NCI-H1436 treated with DMSO at 0.1 percent for 48 hours (cell line): ENCODE results near the gene GARS1.
"Not testable (repeated sequence)": the region's sequence is repeated elsewhere in the genome, so short reads cannot be mapped to it uniquely, and the experiment has no call there.

Source experiments
- DNase-seq: peaks from one replicate; lab custom pipeline; 2025; lab: John Stamatoyannopoulos, UW

Gene GARS1

DNA sequence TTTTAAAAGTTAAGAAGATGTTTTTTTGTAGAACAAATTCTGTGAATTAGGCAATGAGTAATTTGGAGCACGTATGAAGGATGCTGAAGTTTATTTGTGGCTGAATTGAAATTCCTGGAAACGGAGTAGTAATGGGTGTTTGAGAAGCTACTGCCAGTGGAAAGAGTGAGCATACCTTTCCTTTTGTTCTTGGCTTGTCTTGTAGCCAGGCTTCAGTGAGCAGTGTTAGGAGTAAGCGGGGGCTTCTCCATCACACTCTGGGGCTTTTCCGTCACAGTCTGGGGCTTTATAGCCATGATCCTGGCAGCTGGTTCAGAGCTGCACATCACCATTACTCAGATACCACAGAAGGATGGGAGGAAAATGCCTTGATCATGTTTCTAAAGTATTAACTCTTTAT is 32.3 kb downstream of the GARS1 start:
- no peak for DNase-seq

DNA sequence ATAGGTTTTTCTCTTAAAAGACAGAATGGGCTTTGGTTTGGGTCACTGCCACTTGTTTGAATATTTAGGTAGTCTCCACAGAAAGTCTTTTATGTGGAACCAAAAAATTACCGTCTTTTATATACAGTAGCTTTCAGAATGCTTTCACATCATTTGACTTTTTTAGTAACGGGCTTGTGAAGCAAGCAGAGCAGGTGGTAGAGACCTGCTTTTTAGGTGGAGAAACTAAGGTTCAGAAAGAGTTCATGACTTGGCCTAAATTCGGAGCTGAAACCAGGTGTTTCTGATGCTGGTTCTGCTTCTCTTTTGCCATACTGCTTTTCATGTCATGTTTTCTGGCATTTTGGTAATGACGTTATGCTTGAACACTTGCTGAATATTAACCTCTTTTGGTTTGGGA is 36.3 kb downstream of the GARS1 start:
- no peak for DNase-seq

DNA sequence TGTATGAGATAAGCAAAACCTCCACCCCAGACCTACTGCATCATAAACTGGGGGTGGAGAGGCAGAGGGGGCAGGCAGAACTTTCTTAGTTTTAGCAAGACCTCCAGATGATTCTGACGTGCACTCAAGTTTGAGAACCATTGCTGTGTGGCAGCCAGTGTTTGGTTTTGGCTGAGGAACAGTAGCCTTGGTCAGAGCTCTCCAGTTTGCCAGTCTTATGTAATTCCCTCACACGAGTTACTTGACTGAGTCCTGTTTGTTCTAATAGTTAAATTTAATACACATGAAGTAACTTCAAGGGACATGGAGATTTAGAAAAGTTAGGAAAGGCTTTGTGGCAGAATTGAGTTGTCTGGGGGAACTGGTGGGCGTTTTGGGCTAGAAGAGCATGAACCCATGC is 38.5 kb downstream of the GARS1 start:
- DNase-seq = no peak

DNA sequence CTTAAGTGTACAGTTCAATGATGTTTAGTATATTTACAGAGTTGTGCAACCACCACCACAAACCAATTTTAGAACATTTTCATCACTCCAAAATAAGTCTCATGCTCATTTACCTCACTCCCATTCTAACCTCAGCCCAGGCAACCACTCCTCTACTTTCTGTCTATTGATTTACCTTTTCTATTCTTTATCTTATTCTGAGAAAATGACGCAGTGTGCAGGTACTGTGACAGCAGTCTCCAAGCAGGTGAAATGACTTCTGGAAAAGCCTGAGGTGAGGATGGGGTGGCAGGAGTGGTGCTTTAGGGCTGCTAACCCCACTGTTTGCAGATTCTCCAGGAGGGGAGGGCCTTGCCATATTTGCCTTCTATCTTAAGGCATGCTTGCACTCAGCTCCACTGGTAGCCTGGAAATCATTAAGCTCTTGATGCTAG is 39.5 kb downstream of the GARS1 start:
- DNase-seq = no peak

DNA sequence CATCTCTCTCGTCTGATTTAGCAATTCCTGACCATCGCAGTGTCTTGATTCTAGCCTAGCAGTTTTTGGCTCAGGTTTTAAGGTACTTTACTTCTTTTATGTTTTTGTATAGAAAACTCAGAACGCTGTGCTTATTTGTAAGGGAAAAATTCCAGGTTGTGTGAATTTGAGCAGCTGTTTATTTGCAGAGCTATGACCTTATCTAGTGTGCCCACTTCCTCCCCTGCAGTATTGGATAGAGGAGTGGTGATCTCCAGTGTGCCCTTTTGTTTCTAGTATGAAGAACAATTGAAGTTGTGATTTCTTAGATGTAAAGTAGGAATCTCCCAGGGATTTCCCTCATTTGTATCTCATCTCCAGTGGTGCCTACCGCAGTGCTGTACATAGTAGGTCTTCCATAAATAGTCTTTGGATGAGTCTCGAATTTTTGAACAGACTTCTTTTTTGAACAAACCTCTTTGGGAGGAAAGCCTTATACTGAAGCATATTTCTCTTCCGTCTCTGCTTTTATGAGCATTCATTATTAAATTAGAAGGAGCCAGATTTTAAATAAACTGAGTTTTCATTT is 40.0 kb downstream of the GARS1 start:
- DNase-seq = no peak

DNA sequence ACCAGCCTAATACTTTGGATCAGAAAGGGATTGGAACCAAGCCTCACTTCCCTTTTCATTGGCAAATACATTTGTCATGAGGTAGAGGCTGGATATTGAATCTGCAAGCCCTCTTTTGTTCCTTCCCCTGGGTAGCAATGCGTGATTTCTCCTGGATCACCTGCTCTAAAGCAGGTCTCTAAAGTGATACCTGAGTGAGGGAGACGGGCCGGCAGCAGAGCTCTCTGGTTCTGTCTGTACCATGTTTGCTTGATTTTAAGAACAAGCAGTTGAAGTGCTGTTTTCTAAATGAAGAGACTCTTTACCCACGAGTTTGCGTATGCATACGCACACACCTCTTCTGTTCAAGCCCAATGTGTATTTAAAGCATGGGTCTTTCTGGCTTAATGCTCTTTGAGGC is 41.1 kb downstream of the GARS1 start:
- DNase-seq = no peak

DNA sequence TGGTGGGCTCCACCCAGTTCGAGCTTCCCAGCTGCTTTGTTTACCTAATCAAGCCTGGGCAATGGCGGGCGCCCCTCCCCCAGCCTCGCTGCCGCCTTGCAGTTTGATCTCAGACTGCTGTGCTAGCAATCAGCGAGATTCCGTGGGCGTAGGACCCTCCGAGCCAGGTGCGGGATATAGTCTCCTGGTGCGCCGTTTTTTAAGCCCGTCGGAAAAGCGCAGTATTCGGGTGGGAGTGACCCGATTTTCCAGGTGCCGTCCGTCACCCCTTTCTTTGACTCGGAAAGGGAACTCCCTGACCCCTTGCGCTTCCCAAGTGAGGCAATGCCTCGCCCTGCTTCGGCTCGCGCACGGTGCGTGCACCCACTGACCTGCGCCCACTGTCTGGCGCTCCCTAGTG is 47.6 kb downstream of the GARS1 start:
- not testable (repeated sequence) for DNase-seq

DNA sequence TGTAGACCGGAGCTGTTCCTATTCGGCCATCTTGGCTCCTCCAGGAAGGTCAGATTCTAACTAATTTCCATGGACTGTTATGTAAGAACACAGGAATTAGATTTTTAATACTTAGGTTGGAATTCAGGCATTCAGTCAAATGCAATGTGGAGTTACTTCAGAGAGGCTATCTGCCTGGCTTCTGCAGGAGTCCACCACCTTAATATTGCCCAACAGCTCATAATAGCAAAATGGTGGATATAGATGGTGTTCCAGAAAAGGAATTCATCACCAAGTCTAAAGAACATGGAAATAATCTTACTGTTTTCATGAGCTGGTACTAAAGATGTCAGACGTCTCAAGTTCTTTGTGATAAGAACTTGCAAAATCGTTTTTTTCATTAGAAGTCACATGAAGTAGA is 48.1 kb downstream of the GARS1 start:
- DNase-seq = no peak

DNA sequence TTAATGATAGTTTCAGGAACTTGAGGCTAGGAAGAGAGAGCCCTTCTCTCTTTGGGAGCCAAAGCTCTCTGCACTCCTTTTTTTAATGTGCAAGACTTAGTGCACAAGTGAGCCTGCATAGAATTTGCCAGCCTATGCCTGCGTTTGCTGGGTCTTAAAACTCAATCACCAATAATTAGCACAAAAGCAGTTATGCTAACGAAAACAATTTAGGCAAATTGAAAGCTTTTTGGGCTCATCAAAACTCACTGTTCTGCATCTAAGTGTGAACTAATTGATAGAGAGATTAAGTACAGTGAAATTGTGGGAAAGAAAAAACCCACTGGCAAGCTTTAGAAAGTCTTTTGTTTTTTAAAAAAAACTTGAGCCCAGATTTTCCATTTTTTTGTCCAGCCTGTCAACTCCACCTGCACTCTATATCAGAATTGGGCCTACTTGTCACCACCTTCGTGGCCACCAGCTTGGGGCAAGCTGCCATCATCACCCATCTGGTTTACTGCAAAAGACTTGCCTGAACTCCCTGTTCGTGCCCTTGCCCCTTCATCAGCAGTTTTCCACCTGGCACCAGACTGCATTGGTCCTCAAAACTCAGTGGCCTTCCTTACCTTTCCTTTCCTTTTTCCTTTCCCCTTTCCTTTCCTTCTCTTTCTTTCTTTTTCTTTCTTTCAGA is 49.7 kb downstream of the GARS1 start:
- no peak for DNase-seq

DNA sequence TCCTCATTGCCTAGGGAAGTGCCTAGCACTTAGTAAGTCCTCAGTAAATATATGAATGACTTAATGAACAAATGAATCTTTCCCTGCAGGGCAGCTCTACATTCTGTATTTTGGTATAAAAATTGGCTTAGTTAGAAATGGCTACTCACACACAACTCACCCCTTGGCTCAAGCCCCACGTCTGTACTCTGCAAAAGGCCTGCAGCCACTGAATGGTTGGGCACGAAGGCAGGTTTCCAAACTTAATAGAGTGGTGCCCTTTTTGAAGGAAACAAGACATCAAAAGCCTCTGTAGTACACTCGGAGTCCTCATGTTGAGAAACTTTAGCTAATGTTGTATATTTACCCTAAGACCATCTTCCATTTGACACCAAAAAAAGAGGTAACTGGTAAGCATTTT is 51.0 kb downstream of the GARS1 start:
- DNase-seq = no peak

DNA sequence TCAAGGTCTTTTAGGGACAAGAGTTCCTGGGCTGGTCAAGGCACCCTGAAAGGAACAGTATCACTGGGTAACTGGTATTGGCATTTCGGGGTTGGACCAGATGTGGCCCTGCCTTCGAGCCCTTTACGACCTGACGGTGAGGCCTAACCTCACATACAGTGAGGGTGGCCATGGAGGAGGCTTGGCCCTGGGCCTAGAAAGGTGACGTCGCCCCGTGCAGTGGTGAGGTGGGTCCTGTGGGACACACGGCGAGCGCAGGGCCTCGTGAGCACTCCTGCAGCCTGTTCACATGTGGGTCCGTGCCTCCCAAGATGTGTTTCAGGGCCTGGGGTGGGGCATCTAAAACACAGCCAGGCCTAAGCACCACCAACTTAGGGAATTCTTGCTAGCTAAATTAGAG is 51.5 kb downstream of the GARS1 start:
- DNase-seq = no peak

DNA sequence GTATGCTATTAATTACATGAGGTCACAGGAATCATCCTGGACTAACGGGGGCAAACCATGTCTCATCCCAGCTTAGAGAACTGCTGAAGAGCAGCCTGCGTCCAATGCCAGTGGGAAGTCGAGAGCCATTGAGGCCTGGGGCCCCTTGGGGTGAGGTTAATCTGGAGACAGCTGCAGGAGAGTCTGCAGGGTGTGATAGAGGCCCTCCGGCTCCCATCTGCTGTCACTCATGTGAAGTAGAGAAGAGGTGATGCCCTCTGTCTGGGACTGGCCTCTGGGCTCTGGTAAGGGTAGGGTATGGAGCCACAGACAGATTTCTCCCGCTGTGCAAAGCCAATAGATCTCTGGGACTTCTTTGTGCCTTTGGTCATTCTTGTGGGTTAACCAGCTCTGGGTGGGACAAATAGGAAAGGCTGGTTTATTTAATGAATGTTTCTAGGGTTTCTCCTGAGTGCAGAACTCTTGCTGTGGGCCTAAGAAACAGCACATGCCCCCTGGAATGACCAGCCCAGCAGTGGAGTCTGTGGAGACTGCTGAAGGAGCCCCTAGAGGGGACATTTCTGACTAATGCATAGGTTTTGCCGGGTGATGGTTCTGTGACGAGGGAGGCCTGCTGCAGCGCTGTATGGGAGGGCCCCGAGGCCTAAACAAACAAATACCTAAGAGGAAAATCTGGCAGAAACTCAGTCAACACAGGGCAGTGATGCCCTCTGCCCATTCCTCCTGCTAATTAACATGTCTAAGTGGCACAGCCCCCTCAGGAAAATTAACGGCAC is 53.1 kb downstream of the GARS1 start:
- DNase-seq = no peak

DNA sequence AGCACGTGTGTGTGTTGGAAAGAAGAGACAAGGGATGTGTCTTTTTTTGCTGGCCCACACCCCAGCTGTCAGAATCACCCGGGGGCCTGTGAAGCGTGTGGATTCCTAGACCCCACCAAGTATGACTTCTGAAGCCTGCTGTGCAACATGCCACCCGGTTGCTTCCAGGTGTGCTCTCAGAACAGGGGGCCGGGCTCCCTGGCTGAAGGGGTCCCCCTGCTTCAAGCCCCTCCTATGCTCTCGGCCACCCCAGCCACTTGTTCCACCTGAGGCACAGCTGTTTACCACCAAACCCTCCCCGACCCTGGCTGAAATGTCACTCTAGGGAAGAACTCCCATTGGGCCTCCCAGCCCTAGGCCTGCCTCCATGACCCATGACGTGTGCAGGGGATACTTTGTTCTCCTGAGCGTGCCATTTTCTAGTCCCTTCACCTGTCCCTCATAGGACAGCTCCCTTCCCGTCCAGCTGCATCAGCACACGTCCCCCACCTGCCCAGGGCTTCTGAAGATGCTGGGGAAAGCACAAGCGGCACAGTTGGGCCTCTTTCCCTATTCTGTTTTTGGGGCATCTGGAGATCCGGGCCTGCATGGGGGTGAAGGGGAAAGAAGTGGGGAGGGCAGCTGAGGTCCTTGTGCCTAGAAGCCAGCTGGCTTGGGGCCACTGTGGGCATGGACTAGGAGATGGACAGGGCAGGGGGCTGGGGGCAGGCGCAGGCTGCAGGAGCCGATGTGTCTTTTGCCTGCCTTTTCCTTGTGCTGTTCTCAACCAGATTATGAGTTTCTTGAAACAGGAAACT is 54.3 kb downstream of the GARS1 start:
- no peak for DNase-seq

DNA sequence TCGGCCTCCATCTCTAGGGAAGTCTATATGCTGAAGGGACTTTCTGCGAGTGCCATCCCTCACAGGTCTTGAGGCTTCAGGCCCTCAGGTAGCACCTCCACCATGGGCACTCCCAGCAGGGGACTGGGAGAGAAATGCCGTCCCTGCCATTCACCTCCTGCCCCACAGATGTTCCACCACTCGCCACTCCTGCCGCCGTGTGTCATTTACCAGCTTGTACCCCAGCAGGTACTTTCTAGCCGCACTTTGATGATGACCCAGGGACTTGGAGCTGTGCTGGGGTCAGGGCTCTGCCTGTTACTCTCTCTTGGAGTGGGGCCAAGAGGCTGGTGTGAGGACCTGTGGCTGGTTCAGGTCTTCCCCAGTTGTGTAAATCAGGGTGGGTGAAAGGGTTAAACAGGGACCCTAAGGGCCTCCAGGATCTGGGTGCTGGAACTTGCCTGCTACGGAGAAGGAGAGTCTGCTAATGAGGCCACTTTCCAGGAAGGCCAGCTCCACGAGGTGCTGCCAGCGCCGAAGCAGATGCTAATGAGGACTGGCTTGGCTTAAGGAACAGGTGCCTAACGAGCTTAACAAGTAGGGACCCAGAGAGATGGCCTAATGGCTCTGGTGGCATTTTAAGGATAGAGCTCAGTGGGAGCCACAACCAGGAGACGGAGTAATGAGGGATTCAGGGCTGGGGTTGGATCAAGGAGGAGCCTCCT is 55.2 kb downstream of the GARS1 start:
- DNase-seq = no peak

DNA sequence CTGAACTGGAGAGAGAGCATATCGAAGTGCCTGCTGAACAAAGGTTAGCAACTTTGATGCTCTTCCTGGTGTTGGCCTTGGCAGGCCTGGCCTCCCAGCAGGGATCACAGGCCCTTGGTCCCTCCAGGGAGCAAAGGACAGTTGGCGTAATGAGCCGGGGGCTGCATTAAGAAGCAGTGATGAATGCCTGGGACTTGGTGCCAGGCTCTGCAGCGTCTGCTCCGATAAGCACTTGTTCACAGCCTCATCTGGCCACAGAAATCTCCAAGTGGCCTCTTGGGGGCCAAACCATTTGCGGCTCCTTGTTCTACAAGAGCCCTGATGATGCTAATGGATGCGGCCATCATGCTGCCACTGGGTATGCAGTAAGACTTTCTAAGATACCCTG is 55.7 kb downstream of the GARS1 start:
- DNase-seq = no peak

DNA sequence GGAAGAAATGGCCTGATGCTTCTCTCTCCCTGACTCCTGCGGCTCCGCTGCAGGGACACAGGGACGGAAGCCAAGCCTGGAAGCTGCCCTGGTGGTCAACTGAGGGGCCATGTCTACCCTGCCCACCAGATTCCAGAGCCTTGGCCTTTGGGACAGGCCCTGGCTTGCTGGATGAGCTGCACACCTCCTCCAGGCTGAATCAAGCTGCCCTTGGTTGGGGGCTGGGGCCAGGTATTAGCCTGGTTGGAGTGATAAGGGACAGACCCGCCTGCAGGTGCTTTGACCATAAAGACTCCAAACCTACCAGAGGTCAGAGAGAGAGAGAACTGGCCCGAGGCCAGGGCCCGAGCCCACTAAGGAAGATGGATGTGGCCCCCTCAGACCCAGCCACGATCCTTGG is 57.5 kb downstream of the GARS1 start:
- no peak for DNase-seq

DNA sequence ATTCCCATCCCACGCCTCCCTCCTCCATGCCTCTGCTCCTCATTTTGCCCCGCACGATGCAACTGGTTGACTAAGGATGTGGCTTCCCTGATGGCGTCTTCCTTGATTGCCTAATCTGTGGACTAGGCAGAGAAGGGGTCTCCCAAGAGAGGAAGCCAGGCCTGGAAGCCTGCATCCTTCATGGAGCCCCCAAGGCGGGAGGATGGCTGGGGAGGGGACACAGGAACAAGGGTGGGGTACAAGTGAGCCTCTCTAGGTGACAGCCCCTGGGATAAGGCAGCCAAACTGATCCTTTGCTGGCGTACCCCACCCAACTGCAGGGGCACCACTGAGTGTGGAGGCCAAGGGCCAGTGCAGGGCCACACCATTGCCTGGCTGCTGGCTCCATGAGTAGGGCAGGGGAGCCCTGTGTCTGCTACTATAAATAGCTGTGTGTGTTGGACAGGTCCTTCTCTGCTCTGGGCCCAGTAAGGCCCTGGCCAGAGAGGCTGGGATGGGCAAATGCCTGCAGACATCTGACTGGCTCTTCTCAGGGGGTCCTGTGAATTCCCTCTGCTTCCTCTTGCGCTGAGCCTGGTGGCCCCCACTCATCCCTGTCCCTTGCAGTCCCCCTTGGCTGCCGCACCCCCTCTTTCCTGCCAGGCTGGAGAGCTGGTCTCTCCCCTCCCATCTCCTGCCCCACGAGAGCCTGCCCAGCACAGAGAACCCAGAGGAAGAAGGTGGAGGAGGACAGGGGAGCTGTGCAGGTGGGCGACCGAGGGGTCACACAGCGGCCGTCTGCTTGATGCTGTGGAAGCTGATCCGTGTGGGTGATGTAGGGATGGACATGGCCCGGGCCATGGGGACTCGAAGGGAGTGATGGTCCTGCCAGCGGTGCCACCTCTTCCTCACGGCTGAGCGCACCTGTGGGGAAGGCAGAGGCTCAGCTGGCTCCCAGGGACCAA is 58.3 kb downstream of the GARS1 start:
- DNase-seq = no peak

DNA sequence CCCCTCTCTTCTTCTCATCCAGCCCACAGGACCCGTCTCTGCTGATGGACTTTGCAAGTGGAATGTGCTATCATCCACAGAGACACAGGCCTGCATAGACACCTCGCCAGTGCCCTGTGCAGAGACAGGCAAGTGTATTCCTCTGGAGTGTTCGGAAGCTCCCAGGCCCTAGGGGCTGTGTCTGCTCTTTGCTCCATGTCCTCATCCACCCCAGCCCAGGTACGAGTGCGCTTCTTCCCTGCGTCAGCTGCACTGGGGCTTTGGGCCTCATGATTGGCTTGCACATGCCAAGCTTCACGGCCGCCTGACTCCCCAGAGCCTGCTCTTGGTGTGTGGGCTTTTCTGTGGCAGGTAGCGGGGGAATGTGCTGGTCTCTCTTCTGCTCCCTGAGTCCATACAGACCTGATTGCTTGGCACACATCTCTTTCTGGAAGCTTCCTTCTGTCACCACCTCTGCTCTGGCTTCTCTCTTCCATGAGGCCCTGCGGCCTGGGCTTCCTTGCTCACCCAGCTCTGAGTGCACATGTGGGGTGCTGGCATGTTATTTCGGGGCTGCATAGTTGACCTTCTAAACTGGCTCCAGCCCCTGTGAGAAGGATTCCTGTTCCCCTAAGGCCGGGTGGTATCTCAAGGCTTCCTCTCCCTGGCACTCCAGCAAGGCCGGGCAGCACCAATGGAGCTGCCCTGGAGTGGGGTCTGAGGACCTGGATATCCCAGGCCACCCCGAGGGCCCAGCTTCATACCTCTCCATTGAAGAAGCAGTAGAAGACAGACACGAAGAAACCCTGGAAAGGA is 59.8 kb downstream of the GARS1 start:
- no peak for DNase-seq

DNA sequence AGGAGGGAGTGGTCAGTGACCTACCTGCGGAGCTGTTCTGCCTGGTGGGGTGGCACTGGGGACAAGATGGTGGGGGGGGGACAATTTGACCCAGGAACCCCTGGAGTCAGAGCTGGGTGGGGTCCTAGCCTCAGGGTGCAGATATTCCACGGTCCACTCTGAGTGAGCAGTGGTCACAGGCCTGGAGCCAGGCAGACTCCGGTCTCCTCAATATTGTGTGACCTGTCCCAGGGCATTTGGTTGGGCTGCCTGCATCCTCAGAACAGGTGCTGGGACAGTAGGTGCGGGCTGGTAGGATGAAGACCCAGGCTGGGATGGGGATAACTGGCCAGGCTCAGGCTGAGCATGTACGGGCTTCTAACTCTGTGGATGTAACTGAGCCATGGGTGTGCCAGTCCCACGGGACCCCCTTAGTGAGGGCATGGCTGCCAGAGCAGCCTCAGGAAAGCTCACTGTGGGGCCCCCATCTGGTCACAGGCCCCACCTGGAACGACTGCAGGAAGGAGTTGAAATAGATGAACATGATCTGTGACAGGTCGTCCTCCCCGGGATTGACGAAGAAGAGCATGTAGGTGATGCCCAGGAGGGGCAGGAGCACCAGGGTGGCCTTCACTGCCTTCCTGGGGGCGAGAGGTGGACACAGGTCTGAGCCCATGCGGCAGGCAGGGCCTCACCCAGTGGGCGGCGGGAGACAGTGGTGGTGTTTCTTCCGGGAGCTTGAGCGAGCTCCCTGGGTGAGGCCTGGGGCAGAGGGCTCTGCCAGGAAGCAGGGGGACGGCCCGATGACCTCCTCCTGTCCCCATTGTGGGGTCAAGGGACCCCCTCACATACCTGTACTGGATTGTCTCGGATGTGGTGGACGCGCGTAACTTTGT is 60.7 kb downstream of the GARS1 start:
- no peak for DNase-seq
